Measurements from ENCODE around the gene ZNF771.
A peak's percentile ranks its signal among the peaks of the same experiment; 100 is the strongest.

The ZNF771 gene

DNA sequence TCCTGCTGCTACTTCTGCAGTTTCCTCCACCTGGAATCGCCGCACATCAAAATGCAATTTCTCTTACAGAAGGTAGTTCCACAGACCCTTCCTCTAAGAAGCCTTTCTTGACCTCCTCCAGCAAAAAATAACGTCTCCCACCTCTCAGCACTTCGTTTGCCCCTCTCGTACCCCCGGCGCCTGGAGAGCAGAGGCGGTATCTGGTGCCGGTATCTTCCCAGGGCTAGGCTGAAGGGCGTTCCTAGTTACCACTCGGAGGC is 21.9 kb downstream of the ZNF771 start:
- ChIA-PET CTCF (interaction anchor here (0.6 to 3.9 kb wide), 8 partner anchors 9 to 222 kb away, joined by 3 to 30 read pairs (median 5); partner anchors contain the start of genes PRR14, ZNF747 and ZNF764), POLR2A (ENCODE audit: low non-redundant PET) (interaction anchor here (0.7 to 1.4 kb wide), 4 partner anchors 76 to 129 kb away, joined by 3 to 9 read pairs (median 3); partner anchors contain the start of genes ZNF747 and ZNF764)
- peak overlapping the region; percentile 71 for H3K27ac ChIP-seq
- TF ChIP-seq, protein P1, sequence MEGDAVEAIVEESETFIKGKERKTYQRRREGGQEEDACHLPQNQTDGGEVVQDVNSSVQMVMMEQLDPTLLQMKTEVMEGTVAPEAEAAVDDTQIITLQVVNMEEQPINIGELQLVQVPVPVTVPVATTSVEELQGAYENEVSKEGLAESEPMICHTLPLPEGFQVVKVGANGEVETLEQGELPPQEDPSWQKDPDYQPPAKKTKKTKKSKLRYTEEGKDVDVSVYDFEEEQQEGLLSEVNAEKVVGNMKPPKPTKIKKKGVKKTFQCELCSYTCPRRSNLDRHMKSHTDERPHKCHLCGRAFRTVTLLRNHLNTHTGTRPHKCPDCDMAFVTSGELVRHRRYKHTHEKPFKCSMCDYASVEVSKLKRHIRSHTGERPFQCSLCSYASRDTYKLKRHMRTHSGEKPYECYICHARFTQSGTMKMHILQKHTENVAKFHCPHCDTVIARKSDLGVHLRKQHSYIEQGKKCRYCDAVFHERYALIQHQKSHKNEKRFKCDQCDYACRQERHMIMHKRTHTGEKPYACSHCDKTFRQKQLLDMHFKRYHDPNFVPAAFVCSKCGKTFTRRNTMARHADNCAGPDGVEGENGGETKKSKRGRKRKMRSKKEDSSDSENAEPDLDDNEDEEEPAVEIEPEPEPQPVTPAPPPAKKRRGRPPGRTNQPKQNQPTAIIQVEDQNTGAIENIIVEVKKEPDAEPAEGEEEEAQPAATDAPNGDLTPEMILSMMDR (conservative IDR thresholded peaks at IDR 0.05; ENCODE audit: low read depth) = no peak
- DNase-seq (ENCODE audit: low spot score) = peak; percentile 30

DNA sequence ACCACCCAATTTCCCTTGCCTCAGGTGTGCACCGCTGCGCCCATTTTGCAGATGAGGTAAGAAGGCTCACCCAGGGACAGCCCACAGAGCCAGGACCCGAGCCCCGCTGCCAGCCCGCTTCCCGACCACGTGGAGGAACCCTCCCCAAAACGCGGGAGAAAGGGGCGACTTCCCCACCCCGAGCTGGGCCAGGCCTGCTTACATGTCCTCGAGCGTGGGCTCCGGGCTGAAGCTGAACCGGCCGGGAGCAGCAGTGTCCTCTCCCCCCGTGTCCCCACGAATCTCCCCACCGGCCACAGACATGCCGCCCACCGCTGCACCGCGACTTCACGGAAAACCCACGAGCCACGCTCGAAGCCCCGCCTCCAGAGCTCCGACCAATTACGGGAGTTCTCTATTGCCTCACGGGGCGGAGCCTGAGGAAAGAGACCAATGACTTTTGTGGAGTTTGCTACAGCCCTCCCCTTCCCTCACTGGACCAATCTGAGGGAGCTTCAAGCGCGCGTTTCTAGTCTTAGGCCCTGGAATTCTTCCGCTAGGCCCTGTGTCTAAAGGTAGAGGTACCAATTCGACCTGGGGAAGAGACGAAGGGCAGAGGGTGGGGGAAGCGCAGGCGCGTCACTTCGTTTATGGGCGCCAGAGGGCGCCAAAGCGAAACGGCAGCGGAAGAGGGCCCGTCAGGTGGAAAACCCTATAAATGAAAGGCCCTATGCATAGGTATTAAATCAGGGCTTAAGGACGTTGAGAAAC is 22.4 kb downstream of the ZNF771 start, which contains the start of gene DCTPP1:
TSS of gene DCTPP1 (minus strand) at position 353 of the 750 bp plus-strand sequence. CDS start at position 303, 50 bp downstream.
- TF ChIP-seq, protein P1 (conservative IDR thresholded peaks at IDR 0.05; ENCODE audit: low read depth) = peak; percentile 93
- POLR2A ChIA-PET (ENCODE audit: low non-redundant PET) = interaction anchor here (0.5 to 1.4 kb wide), 8 partner anchors 76 to 207 kb away, joined by 3 to 10 read pairs (median 3); partner anchors contain the start of genes ZNF747 and ZNF764
- CTCF ChIA-PET = interaction anchor here (0.6 to 3.9 kb wide), 11 partner anchors 9 to 221 kb away, joined by 3 to 30 read pairs (median 4); partner anchors contain the start of genes PRR14, ZNF747 and ZNF764
- peak within 1 kb of the TSS; percentile 71 for H3K27ac ChIP-seq
- peak; percentile 98 for DNase-seq (ENCODE audit: low spot score)

DNA sequence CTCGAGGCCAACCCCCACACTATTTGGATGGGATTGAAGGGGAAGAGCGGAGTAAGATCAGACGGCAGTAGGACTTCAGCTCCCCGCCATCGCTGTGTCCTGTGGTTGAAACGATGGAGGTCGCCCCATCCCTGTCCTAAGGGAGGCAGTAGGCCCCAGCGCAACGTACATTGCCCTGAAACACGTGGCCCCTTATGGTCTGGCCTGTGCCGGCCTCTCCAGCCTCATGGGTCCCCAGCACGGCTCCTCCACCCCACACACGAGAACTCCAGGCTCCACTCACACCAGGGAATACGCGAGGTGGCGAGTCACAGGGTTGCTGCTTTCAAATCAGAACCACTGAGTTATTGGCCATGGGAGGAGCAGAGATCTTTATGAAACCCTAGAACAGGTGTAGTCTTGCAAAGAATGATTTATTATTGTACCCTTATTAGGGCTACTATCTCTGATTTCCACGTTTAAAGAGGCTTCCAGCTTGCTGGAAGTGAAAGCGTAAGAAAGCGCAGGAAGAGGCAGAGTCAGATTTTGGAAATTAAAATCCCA is 23.1 kb downstream of the ZNF771 start:
- DNase-seq (ENCODE audit: low spot score) = no peak
- peak overlapping the region; percentile 71 for H3K27ac ChIP-seq
- TF ChIP-seq, protein P1 (conservative IDR thresholded peaks at IDR 0.05; ENCODE audit: low read depth) = peak; percentile 65
- CTCF ChIA-PET = interaction anchor here (0.6 to 3.9 kb wide), 7 partner anchors 10 to 114 kb away, joined by 3 to 30 read pairs (median 4); partner anchors contain the start of gene ZNF747
- POLR2A ChIA-PET (ENCODE audit: low non-redundant PET) = interaction anchor here (0.5 to 1.4 kb wide), 6 partner anchors 95 to 206 kb away, joined by 3 to 10 read pairs (median 4); partner anchors contain the start of gene ZNF764

DNA sequence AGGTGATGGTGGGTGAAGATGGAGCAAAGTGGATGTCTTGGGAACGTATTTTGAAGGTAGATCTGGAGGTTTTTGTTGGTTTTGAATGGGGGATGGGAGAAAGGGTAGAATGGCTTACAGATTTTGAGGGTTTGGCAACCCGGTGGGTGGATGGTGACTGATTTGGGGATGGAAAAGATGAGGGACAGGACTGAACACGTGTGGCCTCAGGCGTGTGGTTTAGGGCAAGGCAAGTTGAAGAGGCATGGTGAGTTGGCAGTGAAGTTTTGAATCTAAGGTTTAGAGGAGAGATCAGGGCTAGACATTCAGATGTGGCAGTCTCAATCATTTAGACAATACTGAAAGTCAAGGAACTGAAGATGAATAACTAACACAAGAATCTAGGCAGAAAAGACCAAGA is 27.4 kb downstream of the ZNF771 start:
- CTCF ChIA-PET = no interaction called here
- POLR2A ChIA-PET (ENCODE audit: low non-redundant PET) = no interaction called here
- no peak overlapping the region for H3K27ac ChIP-seq
- TF ChIP-seq, protein P1 (conservative IDR thresholded peaks at IDR 0.05; ENCODE audit: low read depth) = no peak
- no peak for DNase-seq (ENCODE audit: low spot score)

DNA sequence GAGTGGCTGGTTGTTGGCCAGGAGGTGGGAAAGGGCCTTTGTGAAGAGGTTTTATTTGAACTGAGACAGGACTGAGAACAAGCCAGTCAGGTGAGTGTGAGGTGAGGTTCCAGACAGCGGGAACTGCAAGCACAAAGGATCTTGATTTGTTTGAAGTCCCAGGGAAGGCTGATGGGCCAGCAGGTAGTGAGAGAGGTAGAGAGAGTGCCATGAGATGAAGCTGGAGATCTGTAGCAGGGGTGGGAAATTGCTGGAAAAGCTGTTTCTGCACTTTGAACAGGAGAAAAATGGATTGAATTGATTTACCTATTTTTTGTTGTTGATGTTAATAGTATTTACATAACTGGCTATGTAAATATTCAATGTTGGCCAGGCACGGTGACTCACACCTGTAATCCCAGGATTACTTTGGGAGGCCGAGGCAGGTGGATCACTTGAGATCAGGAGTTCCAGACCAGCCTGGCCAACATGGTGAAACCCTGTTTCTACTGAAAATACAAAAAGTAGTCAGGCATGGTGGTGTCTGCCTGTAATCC is 30.2 kb downstream of the ZNF771 start:
- CTCF ChIA-PET = interaction anchor here (0.7 kb wide), 1 partner anchor 331 kb away, joined by 4 read pairs; no protein-coding TSS in a partner anchor
- POLR2A ChIA-PET (ENCODE audit: low non-redundant PET) = interaction anchor here (0.6 kb wide), 1 partner anchor 22 kb away, joined by 5 read pairs; no protein-coding TSS in a partner anchor
- DNase-seq (ENCODE audit: low spot score) = no peak
- TF ChIP-seq, protein P1 (conservative IDR thresholded peaks at IDR 0.05; ENCODE audit: low read depth) = no peak
- H3K27ac ChIP-seq = no peak overlapping the region

DNA sequence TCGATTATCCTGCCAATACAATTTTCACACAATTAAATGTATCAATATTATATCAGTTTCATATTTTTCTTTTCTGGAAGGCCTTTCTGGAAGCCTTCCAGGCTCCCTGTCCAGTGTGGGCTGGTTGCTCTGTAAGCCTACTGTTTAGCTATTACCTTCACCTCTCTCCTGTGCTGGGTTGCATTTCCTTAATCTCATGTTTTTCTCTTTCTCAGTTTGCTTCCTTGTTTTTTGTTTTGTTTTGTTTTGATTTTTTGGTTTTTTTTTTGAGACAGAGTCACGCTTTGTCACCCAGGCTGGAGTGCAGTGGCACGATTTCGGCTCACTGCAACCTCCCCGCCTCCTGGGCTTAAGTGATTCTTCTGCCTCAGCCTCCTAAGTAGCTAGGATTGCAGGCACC is 31.4 kb downstream of the ZNF771 start:
- ChIA-PET CTCF (no interaction called here), POLR2A (ENCODE audit: low non-redundant PET) (interaction anchor here (0.6 kb wide), 1 partner anchor 63 kb away, joined by 14 read pairs; no protein-coding TSS in a partner anchor)
- no peak for DNase-seq (ENCODE audit: low spot score)
- H3K27ac ChIP-seq = no peak overlapping the region
- TF ChIP-seq, protein P1 (conservative IDR thresholded peaks at IDR 0.05; ENCODE audit: low read depth) = no peak

Measured in RWPE1 (cell line).